ENCODE data around the gene ZNF532.
"Not testable (repeated sequence)": the region's sequence is repeated elsewhere in the genome, so short reads cannot be mapped to it uniquely, and the experiment has no call there.

Gene ZNF532

GRCh38 chr18:59012815-59013705, 148.4 kb downstream of the ZNF532 start:
- Mint-ChIP-seq H3K36me3 (ENCODE audit: low read depth) (no peaks in the 10 kb centered on the region), H3K9me3 (peaks cover 9% of the 10 kb centered on the region), H3K27ac (no peak overlapping the region), H3K4me1 (no peaks in the 10 kb centered on the region), H3K27me3 (peaks cover 23% of the 10 kb centered on the region), H3K4me3 (no peak overlapping the region)
- no peak for ATAC-seq
- DNase-seq = no peak

GRCh38 chr18:59013744-59014143, 149.1 kb downstream of the ZNF532 start:
- ATAC-seq (no peak), DNase-seq (no peak)
- Mint-ChIP-seq H3K27me3 (peaks cover 25% of the 10 kb centered on the region), H3K36me3 (ENCODE audit: low read depth) (no peaks in the 10 kb centered on the region), H3K27ac (no peak overlapping the region), H3K4me3 (no peak overlapping the region), H3K9me3 (peaks cover 12% of the 10 kb centered on the region), H3K4me1 (no peaks in the 10 kb centered on the region)

GRCh38 chr18:59015531-59016152, 151.0 kb downstream of the ZNF532 start:
- no peak for ATAC-seq
- H3K27me3 Mint-ChIP-seq = peaks cover 25% of the 10 kb centered on the region
- H3K27ac Mint-ChIP-seq = no peak overlapping the region
- peaks cover 13% of the 10 kb centered on the region for H3K9me3 Mint-ChIP-seq
- no peak overlapping the region for H3K4me3 Mint-ChIP-seq
- H3K36me3 Mint-ChIP-seq (ENCODE audit: low read depth) = no peaks in the 10 kb centered on the region
- H3K4me1 Mint-ChIP-seq = no peaks in the 10 kb centered on the region
- DNase-seq = no peak

GRCh38 chr18:59021500-59021899, 156.8 kb downstream of the ZNF532 start:
- Mint-ChIP-seq H3K4me3 (no peak overlapping the region), H3K4me1 (no peaks in the 10 kb centered on the region), H3K36me3 (ENCODE audit: low read depth) (no peaks in the 10 kb centered on the region), H3K27ac (no peak overlapping the region), H3K27me3 (peaks cover 13% of the 10 kb centered on the region), H3K9me3 (peaks cover 13% of the 10 kb centered on the region)
- ATAC-seq (no peak), DNase-seq (no peak)

GRCh38 chr18:59022167-59022945, 157.7 kb downstream of the ZNF532 start:
- Mint-ChIP-seq H3K27me3 (peaks cover 10% of the 10 kb centered on the region), H3K4me3 (no peak overlapping the region)

GRCh38 chr18:59024829-59025228, 160.2 kb downstream of the ZNF532 start:
- no peaks in the 10 kb centered on the region for H3K4me1 Mint-ChIP-seq
- peaks cover 4% of the 10 kb centered on the region for H3K27me3 Mint-ChIP-seq
- no peaks in the 10 kb centered on the region for H3K36me3 Mint-ChIP-seq (ENCODE audit: low read depth)
- DNase-seq = no peak
- H3K27ac Mint-ChIP-seq = no peak overlapping the region
- H3K4me3 Mint-ChIP-seq = no peak overlapping the region
- no peaks in the 10 kb centered on the region for H3K9me3 Mint-ChIP-seq
- no peak for ATAC-seq

More at GRCh38 chr18:59022167-59022945, 157.7 kb downstream of the ZNF532 start:
- Mint-ChIP-seq H3K9me3 (peaks cover 9% of the 10 kb centered on the region), H3K4me1 (no peaks in the 10 kb centered on the region), H3K27ac (no peak overlapping the region), H3K36me3 (ENCODE audit: low read depth) (no peaks in the 10 kb centered on the region)
- no peak for ATAC-seq
- no peak for DNase-seq

GRCh38 chr18:59025532-59025931, 160.9 kb downstream of the ZNF532 start:
- H3K36me3 Mint-ChIP-seq (ENCODE audit: low read depth); H3K27ac Mint-ChIP-seq; H3K4me1 Mint-ChIP-seq; DNase-seq; ATAC-seq; H3K9me3 Mint-ChIP-seq; H3K4me3 Mint-ChIP-seq; H3K27me3 Mint-ChIP-seq: not testable (repeated sequence)

- no peak overlapping the region for H3K4me3 Mint-ChIP-seq
- H3K4me1 Mint-ChIP-seq = no peaks in the 10 kb centered on the region
- ATAC-seq (no peak), DNase-seq (no peak)
- H3K36me3 Mint-ChIP-seq (ENCODE audit: low read depth) = no peaks in the 10 kb centered on the region
- no peaks in the 10 kb centered on the region for H3K9me3 Mint-ChIP-seq
- no peak overlapping the region for H3K27ac Mint-ChIP-seq
- peaks cover 4% of the 10 kb centered on the region for H3K27me3 Mint-ChIP-seq
Observed at GRCh38 chr18:59026364-59026763, 161.7 kb downstream of the ZNF532 start.

GRCh38 chr18:59026831-59027410, 162.2 kb downstream of the ZNF532 start:
- H3K36me3 Mint-ChIP-seq (ENCODE audit: low read depth) = no peaks in the 10 kb centered on the region
- no peak overlapping the region for H3K4me3 Mint-ChIP-seq
- no peaks in the 10 kb centered on the region for H3K4me1 Mint-ChIP-seq
- ATAC-seq (no peak), DNase-seq (no peak)
- no peaks in the 10 kb centered on the region for H3K9me3 Mint-ChIP-seq
- peaks cover 4% of the 10 kb centered on the region for H3K27me3 Mint-ChIP-seq
- H3K27ac Mint-ChIP-seq = no peak overlapping the region

GRCh38 chr18:59029663-59030429, 165.2 kb downstream of the ZNF532 start:
- Mint-ChIP-seq H3K36me3 (ENCODE audit: low read depth) (no peaks in the 10 kb centered on the region), H3K27me3 (no peaks in the 10 kb centered on the region), H3K9me3 (no peaks in the 10 kb centered on the region), H3K27ac (no peak overlapping the region), H3K4me1 (no peaks in the 10 kb centered on the region), H3K4me3 (no peak overlapping the region)
- DNase-seq = no peak
- no peak for ATAC-seq

GRCh38 chr18:59032308-59032707, 167.6 kb downstream of the ZNF532 start:
- Mint-ChIP-seq H3K27me3 (peaks cover 8% of the 10 kb centered on the region), H3K4me3 (no peak overlapping the region), H3K4me1 (no peaks in the 10 kb centered on the region), H3K27ac (no peak overlapping the region), H3K36me3 (ENCODE audit: low read depth) (no peaks in the 10 kb centered on the region), H3K9me3 (no peaks in the 10 kb centered on the region)
- ATAC-seq (no peak), DNase-seq (no peak)

GRCh38 chr18:59033359-59033758, 168.7 kb downstream of the ZNF532 start:
- Mint-ChIP-seq H3K4me3 (no peak overlapping the region), H3K27me3 (peaks cover 8% of the 10 kb centered on the region), H3K36me3 (ENCODE audit: low read depth) (no peaks in the 10 kb centered on the region), H3K27ac (no peak overlapping the region), H3K9me3 (no peaks in the 10 kb centered on the region), H3K4me1 (peaks cover 6% of the 10 kb centered on the region)
- DNase-seq = no peak
- no peak for ATAC-seq

- no peak for DNase-seq
- no peak overlapping the region for H3K4me3 Mint-ChIP-seq
- no peaks in the 10 kb centered on the region for H3K36me3 Mint-ChIP-seq (ENCODE audit: low read depth)
- no peaks in the 10 kb centered on the region for H3K9me3 Mint-ChIP-seq
- H3K27ac Mint-ChIP-seq = no peak overlapping the region
- H3K4me1 Mint-ChIP-seq = peaks cover 7% of the 10 kb centered on the region
- no peak for ATAC-seq
- H3K27me3 Mint-ChIP-seq = peaks cover 8% of the 10 kb centered on the region
Observed at GRCh38 chr18:59033974-59034373, 169.3 kb downstream of the ZNF532 start.

- H3K36me3 Mint-ChIP-seq (ENCODE audit: low read depth) = no peaks in the 10 kb centered on the region
- H3K27ac Mint-ChIP-seq = no peak overlapping the region
- ATAC-seq (no peak), DNase-seq (no peak)
- peaks cover 7% of the 10 kb centered on the region for H3K9me3 Mint-ChIP-seq
- H3K4me1 Mint-ChIP-seq = peaks cover 18% of the 10 kb centered on the region
- no peak overlapping the region for H3K4me3 Mint-ChIP-seq
- H3K27me3 Mint-ChIP-seq = peaks cover 10% of the 10 kb centered on the region
Observed at GRCh38 chr18:59035591-59035990, 170.9 kb downstream of the ZNF532 start.

Data from activated naive CD8-positive, alpha-beta T cell treated with anti-CD3 and anti-CD28 coated beads, Interleukin-2, amount 50 U/mL, for 24 hours (primary cell).